GM12878 (cell line): ENCODE data around the gene FXYD6. TPM values are rescaled to one million over a fixed set of nuclear protein-coding genes. Genes with fewer than 3 reads are reported as not detected.

Experiments
- ATAC-seq: fragments of 200-7000 bp; cut with Tn5 transposase; 3 replicates; pipeline ENCODE4 v1.9.1; 2020; ENCODE audit warnings: mild to moderate bottlenecking, moderate library complexity
- BruUV-seq: library from RNA; stranded (reverse); fragments of 400-500 nt; replicated peaks from 2 replicates; lab custom pipeline; 2021; lab: Mats Ljungman, UMichigan
- CTCF ChIA-PET: fragments of 300-600 bp; sonication (Branson Sonifier 250); formaldehyde crosslinking; extraction: SDS; loops from one replicate; lab custom pipeline; 2021; ENCODE audit warnings: inconsistent platforms; lab: Yijun Ruan, JAX
- POLR2A ChIA-PET: fragments of 350-600 bp; formaldehyde crosslinking; extraction: SDS; loops from one replicate; lab custom pipeline; 2021; ENCODE audit warnings: inconsistent platforms; lab: Charles Lee
- RAD21 ChIA-PET: fragments of 300-600 bp; sonication (Branson Sonifier 250); formaldehyde crosslinking; loops from one replicate; lab custom pipeline; 2023; ENCODE audit warnings: antibody characterized with exemption; ENCODE audit not compliant: unreplicated experiment; lab: Charles Lee
- SMC1A ChIA-PET: fragments of 300-600 bp; sonication (Branson Sonifier 250); formaldehyde crosslinking; loops from one replicate; lab custom pipeline; 2023; ENCODE audit not compliant: unreplicated experiment, uncharacterized antibody; lab: Charles Lee
- DNase-seq: peaks from one replicate; pipeline ENCODE4 v3.0.0-alpha.2; 2011; ENCODE audit warnings: low read depth, low spot score
- FAIRE-seq: peaks from 3 replicates; lab custom pipeline; 2011; peaks lifted over from hg19 to GRCh38; lab: Jason Lieb, UNC
- H2AFZ ChIP-seq: 2 replicates; pipeline ENCODE4 v1.6.0; 2011; ENCODE audit warnings: low read depth, low read length, control low read depth; ENCODE audit not compliant: control insufficient read depth
- H3K27ac ChIP-seq: 2 replicates; pipeline ENCODE4 v1.5.1; 2011; ENCODE audit warnings: control low read depth; ENCODE audit not compliant: control insufficient read depth, insufficient read depth
- H3K27me3 ChIP-seq, 2 experiments: replicated peaks in 1 of 2; 2 replicates each; pipeline versions ENCODE4 v1.6.0 to v1.6.1; 2011; ENCODE audit warnings: low read length in 1 of 2; ENCODE audit not compliant: control insufficient read depth in 2 of 2, insufficient read depth in 2 of 2
- H3K36me3 ChIP-seq, 2 experiments: 2 replicates each; pipeline ENCODE4 v1.5.1; 2011; ENCODE audit warnings: low read length in 1 of 2; ENCODE audit not compliant: control insufficient read depth in 2 of 2, insufficient read depth in 2 of 2
- H3K4me1 ChIP-seq: 2 replicates; pipeline ENCODE4 v1.6.1; 2011; ENCODE audit warnings: mild to moderate bottlenecking, low read length, moderate library complexity, mixed read lengths; ENCODE audit not compliant: control insufficient read depth, insufficient read depth
- H3K4me2 ChIP-seq: 2 replicates; pipeline ENCODE4 v1.6.0; 2011; ENCODE audit warnings: control low read depth; ENCODE audit not compliant: control insufficient read depth, insufficient read depth
- H3K4me3 ChIP-seq: fragments of 200-600 bp; sonication (generic); 2 replicates; pipeline ENCODE4 v1.5.1; 2016
- H3K79me2 ChIP-seq: 2 replicates; pipeline ENCODE4 v1.6.0; 2011; ENCODE audit warnings: low read length; ENCODE audit not compliant: control insufficient read depth, insufficient read depth
- H3K9ac ChIP-seq: 2 replicates; pipeline ENCODE4 v1.8.0; 2011; ENCODE audit warnings: low read length, control low read depth, mixed read lengths; ENCODE audit not compliant: control insufficient read depth, insufficient read depth
- H3K9me3 ChIP-seq: replicated peaks from 3 replicates; pipeline ENCODE4 v1.5.1; 2011; ENCODE audit warnings: mild to moderate bottlenecking, low read length; ENCODE audit not compliant: control insufficient read depth, insufficient read depth
- H4K20me1 ChIP-seq: 2 replicates; pipeline ENCODE4 v1.6.0; 2011; ENCODE audit not compliant: control insufficient read depth, insufficient read depth
- CEBPB ChIP-seq, 2 experiments: fragments of 150-350 bp in 1 of 2; IDR thresholded peaks; 2 replicates each; pipeline ENCODE4 v1.6.1; 2012 to 2014; ENCODE audit warnings: low read depth in 2 of 2, low read length in 2 of 2, borderline replicate concordance in 1 of 2, inconsistent platforms in 1 of 2
- E2F4 ChIP-seq: IDR thresholded peaks from 2 replicates; pipeline ENCODE4 v1.6.1; 2012; ENCODE audit warnings: low read depth, low read length, improper control_type of control experiment
- IRF3 ChIP-seq: fragments of 450-650 bp; IDR thresholded peaks from 2 replicates; pipeline ENCODE4 v1.6.1; 2014; ENCODE audit warnings: mild to moderate bottlenecking
- MTA2 ChIP-seq: fragments of 450-650 bp; IDR thresholded peaks from 2 replicates; pipeline ENCODE4 v1.6.1; 2016; ENCODE audit warnings: low read depth, mild to moderate bottlenecking, moderate library complexity
- NFXL1 ChIP-seq: fragments of 450-650 bp; IDR thresholded peaks from 2 replicates; pipeline ENCODE4 v1.6.1; 2017; ENCODE audit warnings: antibody characterized with exemption, mild to moderate bottlenecking, borderline replicate concordance
- PAX8 ChIP-seq: fragments of 450-650 bp; IDR thresholded peaks from 2 replicates; pipeline ENCODE4 v1.6.1; 2017; ENCODE audit warnings: mild to moderate bottlenecking, moderate library complexity
- SRF ChIP-seq, 2 experiments: IDR thresholded peaks; 2 replicates each; pipeline ENCODE4 v1.6.1; 2011; ENCODE audit warnings: low read depth in 2 of 2, low read length in 2 of 2, mild to moderate bottlenecking in 1 of 2, moderate library complexity in 1 of 2
- SUZ12 ChIP-seq: fragments of 200-600 bp; sonication (generic); IDR thresholded peaks from one replicate; pipeline ENCODE4 v1.6.1; 2018; ENCODE audit warnings: antibody characterized with exemption, mild to moderate bottlenecking; ENCODE audit not compliant: unreplicated experiment
- USF2 ChIP-seq: IDR thresholded peaks from 2 replicates; pipeline ENCODE4 v1.6.1; 2011; ENCODE audit warnings: low read depth, low read length, improper control_type of control experiment, borderline replicate concordance
- WGBS: methylation state at CpG from one replicate; pipeline ENCODE4 v1.1.6; 2016; ENCODE audit warnings: low lambda C conversion rate; ENCODE audit not compliant: insufficient replicate concordance, insufficient coverage; ENCODE audit errors: missing lambda C conversion rate; 5-methylcytosine and 5-hydroxymethylcytosine counted together
- in situ Hi-C: fragments of 300-500 bp; cut with MboI; formaldehyde crosslinking; loops from 9 replicates; pipeline ENCODE4 v1.14.3; 2018; ENCODE audit warnings: mixed read lengths
- intact Hi-C: fragments of 100-400 bp; cut with micrococcal nuclease; formaldehyde crosslinking; loops from one replicate; pipeline ENCODE4 v1.14.2; 2022; ENCODE audit not compliant: unreplicated experiment
- polyA plus RNA-seq, 11 experiments: library from polyadenylated mRNA; depleted of rRNA in 4 of 11; unstranded in 6 of 11; stranded (reverse) in 5 of 11; fragments of >200 nt; fragmentation: Nextera tagmentation in 4 of 11; fragmentation: Illumina TruSeq in 1 of 11; extraction: Ambion mirVana in 4 of 11; extraction: Trizol in 1 of 11; gene quantifications; 1 replicate in 1 of 11; 2 replicates in 10 of 11; pipeline versions ENCODE4 v1.2.1 to v1.2.3, GENCODE V29; 2011 to 2016; ENCODE audit warnings: inconsistent platforms in 2 of 11, missing spikeins in 2 of 11, low read depth in 1 of 11
- total RNA-seq, 4 experiments: library from RNA; depleted of rRNA in 3 of 4; stranded (reverse); fragments of >200 nt in 3 of 4; fragmentation: Illumina TruSeq in 1 of 4; extraction: Trizol in 1 of 4; gene quantifications; 2 replicates each; pipeline versions ENCODE4 v1.2.1 to v1.2.3, GENCODE V29; 2013 to 2021

FXYD6 gene
- total and polyA plus RNA-seq, 10 of the 15 experiments (the other 5 are each of a cell fraction or from before 2014, with no cell fraction given) = 0.09 to 2.0 (median 0.23) TPM; not detected in 2

GRCh38 chr11:117832511-117832910 is 43.9 kb downstream of the FXYD6 start:
- Histone ChIP-seq H3K27ac (no peak overlapping the region), H3K4me1 (peaks cover 11% of the 10 kb centered on the region), H4K20me1 (no peaks in the 10 kb centered on the region), H3K4me2 (no peak overlapping the region), H2AFZ (no peak overlapping the region), H3K36me3 (no peaks in the 10 kb centered on the region), H3K79me2 (no peaks in the 10 kb centered on the region), H3K27me3 (peaks cover 0 to 5% of the 10 kb centered on the region in 2 experiments; a peak in 1 of 4 replicates), H3K9ac (no peak overlapping the region), H3K4me3 (no peak overlapping the region), H3K9me3 (no peaks in the 10 kb centered on the region)
- 35% methylated on average over 8 of the region's 8 CpGs for WGBS
- ChIA-PET SMC1A (interaction anchor here (1.1 to 2.7 kb wide), 4 partner anchors 11 to 117 kb away, joined by 3 to 11 read pairs (median 6); no protein-coding TSS in a partner anchor), RAD21 (interaction anchor here (1.0 to 22.6 kb wide), 3 partner anchors 12 to 114 kb away, joined by 3 to 393 read pairs (median 4); no protein-coding TSS in a partner anchor), CTCF (interaction anchor here (0.6 to 6.1 kb wide), 9 partner anchors 9 to 223 kb away, joined by 3 to 48 read pairs (median 7); partner anchors contain the start of gene FXYD2), POLR2A (interaction anchor here (1.3 kb wide), 1 partner anchor 112 kb away, joined by 3 read pairs; no protein-coding TSS in a partner anchor)
- intact Hi-C loops = no loop called here
- in situ Hi-C loops = no loop called here
- no peak for ATAC-seq
- TF ChIP-seq NFXL1 (no peak), SUZ12 (no peak)
- no peak for DNase-seq
- no peak for FAIRE-seq
- BruUV-seq = no TSS peak

GRCh38 chr11:117831661-117832415 is 44.6 kb downstream of the FXYD6 start:
- no peak overlapping the region for H3K4me3 ChIP-seq
- in situ Hi-C loops (no loop called here), intact Hi-C loops (no loop called here)
- H3K79me2 ChIP-seq = no peaks in the 10 kb centered on the region
- ChIA-PET CTCF (interaction anchor here (0.8 to 6.1 kb wide), 7 partner anchors 9 to 221 kb away, joined by 3 to 48 read pairs (median 7); no protein-coding TSS in a partner anchor), POLR2A (interaction anchor here (1.3 kb wide), 2 partner anchors 10 to 113 kb away, joined by 3 to 4 read pairs; no protein-coding TSS in a partner anchor), RAD21 (interaction anchor here (1.0 to 22.6 kb wide), 4 partner anchors 12 to 115 kb away, joined by 3 to 393 read pairs (median 26); no protein-coding TSS in a partner anchor), SMC1A (interaction anchor here (0.5 to 2.5 kb wide), 6 partner anchors 11 to 377 kb away, joined by 3 to 11 read pairs (median 3); no protein-coding TSS in a partner anchor)
- H3K27ac ChIP-seq = no peak overlapping the region
- WGBS = 29% methylated on average over 7 of the region's 7 CpGs
- H3K36me3 ChIP-seq = no peaks in the 10 kb centered on the region
- no peak overlapping the region for H3K4me2 ChIP-seq
- ATAC-seq = no peak
- H2AFZ ChIP-seq = no peak overlapping the region
- FAIRE-seq = no peak
- H4K20me1 ChIP-seq = no peaks in the 10 kb centered on the region
- no peak for DNase-seq
- BruUV-seq = no TSS peak
- H3K27me3 ChIP-seq = no peaks in the 10 kb centered on the region
- no peak overlapping the region for H3K9ac ChIP-seq
- H3K9me3 ChIP-seq = no peaks in the 10 kb centered on the region
- H3K4me1 ChIP-seq = peaks cover 11% of the 10 kb centered on the region
- TF ChIP-seq IRF3 (no peak), MTA2 (no peak), E2F4 (no peak), PAX8 (no peak), SRF (IDR thresholded peaks at IDR 0.05; ENCODE audit: low read depth in 2 of 2, low read length in 2 of 2) (no peak), CEBPB (IDR thresholded peaks at IDR 0.05; ENCODE audit: borderline replicate concordance in 1 of 2, low read depth in 2 of 2, low read length in 2 of 2) (no peak), USF2 (no peak)
